WI38 (cell line): ENCODE results near the gene RNASE1.

Experiments
- H3K4me3 ChIP-seq: 2 replicates; pipeline ENCODE4 v1.5.1; 2011; ENCODE audit warnings: low read depth, mild to moderate bottlenecking, control low read depth, low read length
- TF ChIP-seq, protein P1 (sequence below): IDR thresholded peaks from 2 replicates; pipeline ENCODE4 v1.5.1; 2012; ENCODE audit warnings: low read depth, mild to moderate bottlenecking, control low read depth, low read length

RNASE1 gene

DNA sequence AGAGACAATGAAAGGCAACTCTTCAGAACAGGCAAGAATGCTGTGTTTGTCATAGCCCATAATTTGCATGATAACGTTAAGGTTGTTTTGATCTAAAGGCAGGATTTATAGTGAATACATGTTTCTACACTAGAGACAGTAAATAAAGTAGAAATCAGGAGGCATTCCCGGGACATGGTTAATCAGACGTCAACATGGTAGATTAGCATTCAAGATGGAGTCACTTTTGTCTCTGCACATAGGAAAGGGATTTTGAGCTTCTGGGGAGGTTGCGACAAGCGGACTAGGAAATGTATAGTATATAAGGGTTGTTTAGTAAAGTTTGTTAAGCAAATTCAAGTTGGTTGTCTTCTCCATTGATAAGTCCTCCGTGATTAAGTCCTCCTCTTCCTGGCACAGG, 2.8 kb upstream of the RNASE1 start:
- TF ChIP-seq, protein P1, sequence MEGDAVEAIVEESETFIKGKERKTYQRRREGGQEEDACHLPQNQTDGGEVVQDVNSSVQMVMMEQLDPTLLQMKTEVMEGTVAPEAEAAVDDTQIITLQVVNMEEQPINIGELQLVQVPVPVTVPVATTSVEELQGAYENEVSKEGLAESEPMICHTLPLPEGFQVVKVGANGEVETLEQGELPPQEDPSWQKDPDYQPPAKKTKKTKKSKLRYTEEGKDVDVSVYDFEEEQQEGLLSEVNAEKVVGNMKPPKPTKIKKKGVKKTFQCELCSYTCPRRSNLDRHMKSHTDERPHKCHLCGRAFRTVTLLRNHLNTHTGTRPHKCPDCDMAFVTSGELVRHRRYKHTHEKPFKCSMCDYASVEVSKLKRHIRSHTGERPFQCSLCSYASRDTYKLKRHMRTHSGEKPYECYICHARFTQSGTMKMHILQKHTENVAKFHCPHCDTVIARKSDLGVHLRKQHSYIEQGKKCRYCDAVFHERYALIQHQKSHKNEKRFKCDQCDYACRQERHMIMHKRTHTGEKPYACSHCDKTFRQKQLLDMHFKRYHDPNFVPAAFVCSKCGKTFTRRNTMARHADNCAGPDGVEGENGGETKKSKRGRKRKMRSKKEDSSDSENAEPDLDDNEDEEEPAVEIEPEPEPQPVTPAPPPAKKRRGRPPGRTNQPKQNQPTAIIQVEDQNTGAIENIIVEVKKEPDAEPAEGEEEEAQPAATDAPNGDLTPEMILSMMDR: no peak
- no peak overlapping the region for H3K4me3 ChIP-seq

DNA sequence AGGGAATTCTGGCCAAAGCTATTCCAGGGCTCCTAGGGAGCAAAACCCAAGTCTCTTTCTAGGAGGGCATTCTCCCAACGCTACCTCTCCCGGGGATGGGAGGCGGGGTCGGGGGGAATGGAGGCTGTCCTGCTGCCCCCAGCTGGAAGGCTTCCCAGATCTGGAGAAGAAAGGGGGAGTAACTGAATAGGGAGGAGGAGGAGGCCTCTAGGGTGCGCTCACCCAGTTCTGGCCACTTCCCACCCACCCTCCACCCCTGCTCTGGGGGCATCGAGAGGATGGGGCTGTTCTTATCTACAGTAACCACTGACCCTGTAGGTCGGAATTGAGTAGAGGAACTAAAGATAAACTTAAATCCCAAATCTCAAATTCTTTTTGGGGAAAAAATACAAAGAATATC, 579 bp upstream of the RNASE1 start:
- H3K4me3 ChIP-seq: no peak overlapping the region
- TF ChIP-seq, protein P1: no peak

DNA sequence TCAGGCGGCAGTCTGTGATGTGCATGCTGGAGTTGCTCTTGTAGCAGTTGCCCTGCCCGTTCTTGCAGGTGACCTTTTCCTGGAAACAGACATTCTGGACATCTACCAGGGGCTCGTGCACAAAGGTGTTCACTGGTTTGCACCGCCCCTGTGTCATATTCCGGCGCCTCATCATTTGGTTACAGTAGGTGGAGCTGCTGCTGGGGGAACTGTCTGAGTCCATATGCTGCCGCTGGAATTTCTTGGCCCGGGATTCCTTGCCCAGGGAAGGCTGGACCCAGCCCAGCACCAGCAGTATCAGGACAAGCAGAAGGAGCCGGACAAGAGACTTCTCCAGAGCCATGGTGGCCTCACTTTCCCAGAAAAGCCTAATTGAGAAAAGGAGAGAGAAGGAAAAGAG, 918 bp downstream of the RNASE1 start:
- TF ChIP-seq, protein P1: no peak

DNA sequence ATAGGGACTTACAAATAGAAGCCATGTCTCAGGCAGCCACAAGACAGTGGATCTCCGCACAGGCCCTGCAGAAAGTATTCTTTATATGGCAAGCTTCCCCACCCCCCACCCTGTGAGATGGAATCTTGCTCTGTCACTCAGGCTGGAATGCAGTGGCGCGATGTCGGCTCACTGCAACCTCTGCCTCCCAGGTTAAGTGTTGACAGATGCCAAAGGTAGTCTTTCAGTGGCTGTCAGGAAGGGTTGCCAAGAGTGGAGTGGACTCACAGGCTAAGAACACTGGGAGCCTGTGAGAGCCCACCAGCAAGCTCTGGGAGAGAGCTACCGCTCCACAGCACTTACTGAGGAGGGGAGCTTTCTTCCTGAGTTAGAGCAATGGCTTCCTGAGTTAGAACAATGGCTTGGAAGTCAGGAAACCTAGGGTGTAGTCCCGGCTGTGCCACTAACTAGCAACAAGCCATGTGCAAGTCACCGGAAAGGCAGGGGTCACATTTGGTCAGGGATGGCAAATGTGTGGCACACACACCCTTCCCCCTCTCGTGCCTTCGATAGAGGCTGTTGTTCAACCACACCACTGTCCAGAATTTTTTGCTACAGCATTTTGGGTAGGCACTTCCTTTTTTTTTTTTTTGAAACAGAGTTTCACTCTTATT, 2.6 kb downstream of the RNASE1 start:
- TF ChIP-seq, protein P1: no peak
- H3K4me3 ChIP-seq: no peak overlapping the region

More for the DNA sequence above, 918 bp downstream of the RNASE1 start:
- H3K4me3 ChIP-seq: no peak overlapping the region

DNA sequence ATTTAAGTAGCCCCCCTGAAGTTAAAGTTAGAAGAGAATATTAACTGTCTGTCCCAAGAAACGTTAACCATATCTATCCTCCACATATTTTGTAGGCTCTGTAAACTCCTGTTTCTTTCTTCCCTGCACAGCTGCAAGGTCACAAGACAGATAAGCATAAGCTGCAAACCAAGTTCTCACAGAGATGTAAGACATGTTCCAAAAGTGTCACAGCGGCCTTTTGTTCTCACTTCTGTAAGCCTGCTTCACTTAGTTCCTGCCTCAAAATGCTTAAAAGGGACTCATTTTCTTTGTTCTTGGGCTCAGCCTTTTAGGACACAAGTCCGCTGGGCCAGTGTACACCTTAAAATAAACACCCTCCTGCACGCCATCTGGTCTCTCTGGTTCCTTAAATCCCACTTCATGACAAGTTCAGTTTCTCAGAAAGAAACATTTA, 3.2 kb downstream of the RNASE1 start:
- TF ChIP-seq, protein P1: no peak

DNA sequence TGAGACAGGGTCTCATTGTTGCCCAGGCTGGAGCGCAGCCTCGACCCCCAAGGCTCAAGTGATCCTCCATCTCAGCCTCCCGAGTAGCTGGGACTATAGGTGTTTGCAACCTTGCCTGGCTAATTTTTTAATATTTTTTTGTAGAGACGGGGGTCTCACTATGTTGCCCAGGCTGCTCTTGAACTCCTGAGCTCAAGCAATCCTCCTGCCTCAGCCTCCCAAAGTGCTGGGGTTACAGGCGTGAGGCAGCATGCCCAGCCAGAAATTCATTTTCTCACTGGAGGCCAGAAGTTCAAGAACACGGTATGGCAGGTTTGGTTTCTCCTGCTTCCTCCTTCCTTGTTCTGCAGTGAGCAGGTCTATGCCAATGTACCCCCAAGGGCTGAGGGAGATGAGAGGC, 3.7 kb downstream of the RNASE1 start:
- no peak overlapping the region for H3K4me3 ChIP-seq
- TF ChIP-seq, protein P1: no peak

More for the DNA sequence above, 3.2 kb downstream of the RNASE1 start:
- H3K4me3 ChIP-seq: no peak overlapping the region

DNA sequence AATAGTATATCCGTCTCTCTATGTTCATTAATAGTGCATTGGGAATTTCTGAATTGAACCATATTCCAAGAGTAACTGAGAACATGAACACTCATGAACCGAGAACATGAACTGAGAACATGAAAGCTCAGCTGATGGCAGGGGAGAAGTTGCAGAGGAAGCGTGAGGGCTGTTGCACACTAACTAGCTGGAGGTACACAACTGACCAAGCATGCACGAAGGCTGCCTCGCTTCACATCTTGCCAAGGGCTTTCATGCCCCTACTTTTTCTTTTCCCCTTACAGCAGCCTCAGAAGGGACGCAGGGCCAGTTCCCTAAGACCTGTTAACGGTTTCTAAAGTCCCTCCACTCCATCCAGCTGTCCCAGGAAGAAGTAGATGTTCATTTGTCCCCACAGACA, 4.3 kb downstream of the RNASE1 start:
- TF ChIP-seq, protein P1: no peak
- H3K4me3 ChIP-seq: no peak overlapping the region
